Measurements from ENCODE around the gene REXO5. TPM values are rescaled to one million over a fixed set of nuclear protein-coding genes. Genes with fewer than 3 reads are reported as not detected.

Gene REXO5
- polyA plus RNA-seq, 3 donors from 2014 or later = 1.2 to 1.8 (median 1.7) TPM

DNA sequence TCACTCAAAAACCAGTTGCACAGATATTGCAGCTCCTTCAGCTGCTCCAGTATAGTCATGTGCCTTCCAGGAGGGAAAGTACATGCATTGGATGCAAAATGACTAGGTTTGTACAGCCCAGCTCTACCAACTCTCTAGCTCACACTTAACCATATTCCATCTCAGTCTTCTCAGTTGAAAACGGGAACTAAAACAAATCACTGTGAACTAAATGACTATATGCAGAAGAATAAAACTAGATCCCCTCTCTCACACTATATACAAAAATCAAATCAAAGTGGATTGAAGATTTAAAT is 69.0 kb downstream of the REXO5 start:
- H3K36me3 Mint-ChIP-seq = no peaks in the 10 kb centered on the region
- DNase-seq = no peak
- H3K27me3 Mint-ChIP-seq (ENCODE audit: low read depth in 3 of 3) = no peaks in the 10 kb centered on the region
- H3K27ac Mint-ChIP-seq = peak overlapping the region; percentile 17 to 96 (median 62)
- no peaks in the 10 kb centered on the region for H3K9me3 Mint-ChIP-seq
- H3K4me1 Mint-ChIP-seq = peaks cover 36 to 54% of the 10 kb centered on the region in 2 donors
- H3K4me3 Mint-ChIP-seq = peak overlapping the region in 2 of 5 donors; percentile 7 to 8

- H3K27ac Mint-ChIP-seq = peak overlapping the region in 1 of 6 donors; percentile 46
- no peaks in the 10 kb centered on the region for H3K9me3 Mint-ChIP-seq
- DNase-seq = no peak
- no peaks in the 10 kb centered on the region for H3K36me3 Mint-ChIP-seq
- H3K4me1 Mint-ChIP-seq = peaks cover 23 to 30% of the 10 kb centered on the region in 2 donors
- no peaks in the 10 kb centered on the region for H3K27me3 Mint-ChIP-seq (ENCODE audit: low read depth in 3 of 3)
- no peak overlapping the region for H3K4me3 Mint-ChIP-seq
Observed at GRCh38 chr16:20878682-20879147, 72.4 kb downstream of the REXO5 start.

DNA sequence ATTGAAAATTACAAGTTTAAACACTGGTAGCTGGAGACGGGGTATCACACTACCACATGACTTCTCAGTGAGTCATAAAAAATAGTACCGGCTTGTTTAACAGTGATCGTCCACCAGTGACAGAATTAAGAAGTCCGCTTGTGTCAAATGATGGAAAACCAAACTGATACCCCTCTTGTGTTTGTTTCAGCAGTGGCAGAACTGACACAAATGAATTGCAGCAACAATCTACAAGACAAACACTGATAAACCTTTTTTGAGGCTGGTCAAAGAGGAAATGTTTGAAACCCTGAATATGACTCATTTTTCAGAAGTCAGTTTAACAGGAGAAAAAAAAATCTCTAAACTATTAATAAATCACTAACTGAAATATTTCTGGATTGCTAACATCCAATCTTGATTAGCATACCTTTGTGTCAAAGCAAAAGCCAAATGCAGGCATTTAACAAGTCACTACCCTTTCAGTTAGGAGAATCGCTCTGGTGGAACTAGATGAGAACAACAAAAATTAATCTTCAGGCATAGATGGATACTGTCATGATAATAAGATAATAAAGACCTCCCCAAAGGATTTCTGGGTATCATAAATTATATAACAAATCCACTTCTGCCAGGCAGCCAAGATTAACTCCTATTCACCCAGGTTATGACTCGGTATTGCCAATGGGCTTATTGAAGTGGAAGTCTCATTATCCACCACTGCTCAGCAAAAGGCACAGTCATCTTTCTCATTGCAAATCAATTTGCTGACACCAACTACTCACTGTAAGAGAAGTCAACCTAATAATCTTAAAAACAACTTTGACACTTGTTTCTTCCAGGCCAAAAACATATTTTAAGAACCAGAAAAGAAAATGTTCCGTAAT is 73.1 kb downstream of the REXO5 start:
- H3K27ac Mint-ChIP-seq = peak overlapping the region in 1 of 6 donors; percentile 15
- peaks cover 0 to 2% (median 0%) of the 10 kb centered on the region in 3 donors for H3K36me3 Mint-ChIP-seq
- no peaks in the 10 kb centered on the region for H3K27me3 Mint-ChIP-seq (ENCODE audit: low read depth in 3 of 3)
- H3K4me1 Mint-ChIP-seq = peaks cover 19 to 30% of the 10 kb centered on the region in 2 donors
- no peak for DNase-seq
- H3K9me3 Mint-ChIP-seq = no peaks in the 10 kb centered on the region
- H3K4me3 Mint-ChIP-seq = no peak overlapping the region

- H3K4me3 Mint-ChIP-seq = no peak overlapping the region
- H3K27ac Mint-ChIP-seq = no peak overlapping the region
- no peak for DNase-seq
- H3K27me3 Mint-ChIP-seq (ENCODE audit: low read depth in 3 of 3) = no peaks in the 10 kb centered on the region
- H3K4me1 Mint-ChIP-seq = peaks cover 7 to 18% of the 10 kb centered on the region in 2 donors
- peaks cover 0 to 4% (median 0%) of the 10 kb centered on the region in 3 donors for H3K36me3 Mint-ChIP-seq
- no peaks in the 10 kb centered on the region for H3K9me3 Mint-ChIP-seq
Observed at GRCh38 chr16:20880867-20881502, 74.7 kb downstream of the REXO5 start.

GRCh38 chr16:20881503-20881878 is 75.2 kb downstream of the REXO5 start:
- no peaks in the 10 kb centered on the region for H3K9me3 Mint-ChIP-seq
- H3K27ac Mint-ChIP-seq = no peak overlapping the region
- H3K27me3 Mint-ChIP-seq (ENCODE audit: low read depth in 3 of 3) = no peaks in the 10 kb centered on the region
- DNase-seq = no peak
- peaks cover 5 to 18% of the 10 kb centered on the region in 2 donors for H3K4me1 Mint-ChIP-seq
- H3K36me3 Mint-ChIP-seq = peaks cover 0 to 4% (median 0%) of the 10 kb centered on the region in 3 donors
- no peak overlapping the region for H3K4me3 Mint-ChIP-seq

DNA sequence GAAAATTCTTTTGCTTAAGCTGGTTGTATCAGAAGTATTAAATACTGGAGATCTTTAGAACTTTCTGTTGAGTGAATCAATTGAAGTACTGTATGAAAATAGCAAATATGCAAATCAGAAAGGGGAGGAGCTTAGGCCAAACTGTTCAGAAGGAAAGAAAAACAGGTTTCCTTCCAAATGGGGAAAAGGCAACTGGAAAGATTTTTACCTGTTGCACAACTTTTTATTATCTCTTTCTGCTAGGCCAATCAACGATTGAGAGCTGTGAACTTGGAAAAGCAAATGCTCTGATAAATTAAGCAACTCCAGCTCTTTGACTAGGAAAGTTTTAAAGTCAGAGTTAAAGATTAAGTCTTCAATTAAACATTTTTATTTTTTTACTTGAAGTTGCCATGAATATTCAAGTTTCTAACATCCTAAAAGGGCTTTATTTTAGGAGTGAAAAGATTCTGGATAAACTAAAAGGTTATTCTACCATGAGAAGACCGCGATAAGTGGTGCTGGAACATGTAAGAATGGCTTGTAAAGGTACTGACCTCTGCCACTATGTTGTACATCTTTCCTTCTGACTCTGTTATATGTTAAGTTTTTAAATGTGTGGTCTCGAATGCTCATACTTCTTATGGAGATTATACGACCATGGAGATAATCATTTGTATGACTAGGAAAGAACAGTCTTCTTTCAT is 77.4 kb downstream of the REXO5 start:
- Mint-ChIP-seq H3K9me3 (no peaks in the 10 kb centered on the region), H3K4me3 (no peak overlapping the region), H3K27me3 (ENCODE audit: low read depth in 3 of 3) (no peaks in the 10 kb centered on the region), H3K4me1 (peaks cover 5 to 18% of the 10 kb centered on the region in 2 donors), H3K36me3 (peaks cover 0 to 4% (median 0%) of the 10 kb centered on the region in 3 donors), H3K27ac (peak overlapping the region in 1 of 6 donors; percentile 9)
- DNase-seq = no peak

DNA sequence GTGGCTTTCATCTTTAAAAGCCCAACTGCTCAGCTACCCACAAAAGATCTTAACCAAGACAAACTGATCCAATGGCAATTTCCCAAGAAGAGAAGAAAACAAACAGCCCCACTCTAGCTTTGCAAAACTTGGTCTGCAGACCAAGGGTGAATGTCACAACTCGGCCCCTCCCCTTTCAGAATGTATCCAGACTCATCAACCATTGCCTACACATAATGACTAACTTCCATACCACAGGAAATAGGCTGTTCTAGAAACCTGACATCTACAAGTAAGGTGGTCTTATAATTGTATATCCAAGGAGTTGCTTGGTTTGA is 77.9 kb downstream of the REXO5 start:
- Mint-ChIP-seq H3K4me3 (no peak overlapping the region), H3K36me3 (peaks cover 0 to 4% (median 0%) of the 10 kb centered on the region in 3 donors), H3K4me1 (peaks cover 5 to 17% of the 10 kb centered on the region in 2 donors), H3K27me3 (ENCODE audit: low read depth in 3 of 3) (no peaks in the 10 kb centered on the region), H3K27ac (peak overlapping the region in 1 of 6 donors; percentile 9), H3K9me3 (no peaks in the 10 kb centered on the region)
- DNase-seq = no peak

DNA sequence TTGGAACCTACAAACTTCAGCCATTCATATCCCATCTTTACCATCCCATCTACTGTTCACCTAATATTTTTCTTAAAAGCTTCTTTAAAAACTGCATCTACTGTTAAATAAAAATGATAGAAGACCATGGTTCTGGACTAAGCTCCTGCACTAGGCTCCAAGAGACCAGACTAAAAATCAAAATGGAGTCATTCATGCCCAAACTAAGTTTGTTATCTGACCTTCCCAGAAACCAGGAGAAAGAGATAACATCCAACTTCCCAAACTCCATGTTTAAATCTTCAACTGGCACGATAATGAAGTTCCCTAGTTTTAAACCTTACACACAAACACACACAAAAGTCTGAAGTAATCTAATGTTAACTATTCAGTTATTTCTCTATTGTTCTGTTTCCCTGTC is 80.0 kb downstream of the REXO5 start:
- peaks cover 4 to 8% of the 10 kb centered on the region in 2 donors for H3K4me1 Mint-ChIP-seq
- H3K27me3 Mint-ChIP-seq (ENCODE audit: low read depth in 3 of 3) = no peaks in the 10 kb centered on the region
- no peaks in the 10 kb centered on the region for H3K9me3 Mint-ChIP-seq
- no peak for DNase-seq
- H3K36me3 Mint-ChIP-seq = peaks cover 0 to 4% (median 0%) of the 10 kb centered on the region in 3 donors
- no peak overlapping the region for H3K4me3 Mint-ChIP-seq
- no peak overlapping the region for H3K27ac Mint-ChIP-seq

DNA sequence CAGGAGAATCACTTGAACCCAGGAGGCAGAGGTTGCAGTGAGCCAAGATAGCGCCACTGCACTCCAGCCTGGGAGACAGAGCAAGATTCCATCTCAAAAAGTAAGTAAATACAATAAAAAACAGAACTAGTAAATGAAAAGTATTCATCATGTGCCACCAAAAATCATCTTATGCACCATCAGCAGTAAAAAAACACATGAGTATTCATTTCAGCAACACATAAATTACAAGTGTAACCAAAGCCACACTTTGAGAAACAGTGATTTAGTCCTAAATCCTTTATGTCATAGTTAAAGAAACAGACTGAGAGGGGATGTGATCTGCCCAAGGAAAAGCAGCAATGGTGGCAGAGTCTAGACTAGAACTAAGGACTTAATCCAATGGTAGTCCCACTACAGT is 80.9 kb downstream of the REXO5 start:
- no peak overlapping the region for H3K27ac Mint-ChIP-seq

GRCh38 chr16:20889625-20890275 is 83.4 kb downstream of the REXO5 start:
- Mint-ChIP-seq H3K36me3 (peaks cover 0 to 5% (median 0%) of the 10 kb centered on the region in 3 donors), H3K27me3 (ENCODE audit: low read depth in 3 of 3) (no peaks in the 10 kb centered on the region), H3K27ac (no peak overlapping the region), H3K9me3 (no peaks in the 10 kb centered on the region), H3K4me3 (no peak overlapping the region), H3K4me1 (peaks cover 0 to 7% of the 10 kb centered on the region in 2 donors)
- DNase-seq = no peak

More for the DNA sequence above, 80.9 kb downstream of the REXO5 start:
- Mint-ChIP-seq H3K4me1 (peaks cover 4 to 11% of the 10 kb centered on the region in 2 donors), H3K27me3 (ENCODE audit: low read depth in 3 of 3) (no peaks in the 10 kb centered on the region), H3K4me3 (no peak overlapping the region), H3K9me3 (no peaks in the 10 kb centered on the region), H3K36me3 (peaks cover 0 to 4% (median 3%) of the 10 kb centered on the region in 3 donors)
- DNase-seq = no peak

GRCh38 chr16:20894388-20894787 is 88.1 kb downstream of the REXO5 start:
- Mint-ChIP-seq H3K27ac (peak overlapping the region in 1 of 6 donors; percentile 10), H3K9me3 (no peaks in the 10 kb centered on the region), H3K4me1 (peaks cover 16 to 27% of the 10 kb centered on the region in 2 donors), H3K4me3 (no peak overlapping the region), H3K36me3 (peaks cover 0 to 5% (median 0%) of the 10 kb centered on the region in 3 donors), H3K27me3 (ENCODE audit: low read depth in 3 of 3) (peaks cover 0 to under 1% (median 0%) of the 10 kb centered on the region in 3 donors)
- no peak for DNase-seq

GRCh38 chr16:20897253-20897897 is 91.0 kb downstream of the REXO5 start:
- H3K27ac Mint-ChIP-seq = peak overlapping the region in 5 of 6 donors; percentile 13 to 71 (median 62)
- H3K9me3 Mint-ChIP-seq = no peaks in the 10 kb centered on the region
- H3K4me1 Mint-ChIP-seq = peaks cover 36 to 49% of the 10 kb centered on the region in 2 donors
- peak overlapping the region in 1 of 5 donors; percentile 7 for H3K4me3 Mint-ChIP-seq
- DNase-seq = no peak
- H3K27me3 Mint-ChIP-seq (ENCODE audit: low read depth in 3 of 3) = peaks cover 7 to 19% (median 15%) of the 10 kb centered on the region in 3 donors
- no peaks in the 10 kb centered on the region for H3K36me3 Mint-ChIP-seq

- no peak for DNase-seq
- H3K27ac Mint-ChIP-seq = peak overlapping the region in 5 of 6 donors; percentile 13 to 99 (median 65)
- H3K9me3 Mint-ChIP-seq = no peaks in the 10 kb centered on the region
- H3K27me3 Mint-ChIP-seq (ENCODE audit: low read depth in 3 of 3) = peaks cover 7 to 19% (median 15%) of the 10 kb centered on the region in 3 donors
- no peaks in the 10 kb centered on the region for H3K36me3 Mint-ChIP-seq
- H3K4me3 Mint-ChIP-seq = peak overlapping the region in 1 of 5 donors; percentile 7
- peaks cover 39 to 52% of the 10 kb centered on the region in 2 donors for H3K4me1 Mint-ChIP-seq
Observed at GRCh38 chr16:20897922-20898321, 91.6 kb downstream of the REXO5 start.
